HG02852 (cell line): ENCODE results near the gene DOLK.

Experiments used
- ATAC-seq: cut with Tn5 transposase; IDR thresholded peaks from one replicate; pipeline ENCODE4 v1.9.1; 2021; ENCODE audit warnings: mild to moderate bottlenecking, moderate library complexity; ENCODE audit not compliant: unreplicated experiment

Gene DOLK

DNA sequence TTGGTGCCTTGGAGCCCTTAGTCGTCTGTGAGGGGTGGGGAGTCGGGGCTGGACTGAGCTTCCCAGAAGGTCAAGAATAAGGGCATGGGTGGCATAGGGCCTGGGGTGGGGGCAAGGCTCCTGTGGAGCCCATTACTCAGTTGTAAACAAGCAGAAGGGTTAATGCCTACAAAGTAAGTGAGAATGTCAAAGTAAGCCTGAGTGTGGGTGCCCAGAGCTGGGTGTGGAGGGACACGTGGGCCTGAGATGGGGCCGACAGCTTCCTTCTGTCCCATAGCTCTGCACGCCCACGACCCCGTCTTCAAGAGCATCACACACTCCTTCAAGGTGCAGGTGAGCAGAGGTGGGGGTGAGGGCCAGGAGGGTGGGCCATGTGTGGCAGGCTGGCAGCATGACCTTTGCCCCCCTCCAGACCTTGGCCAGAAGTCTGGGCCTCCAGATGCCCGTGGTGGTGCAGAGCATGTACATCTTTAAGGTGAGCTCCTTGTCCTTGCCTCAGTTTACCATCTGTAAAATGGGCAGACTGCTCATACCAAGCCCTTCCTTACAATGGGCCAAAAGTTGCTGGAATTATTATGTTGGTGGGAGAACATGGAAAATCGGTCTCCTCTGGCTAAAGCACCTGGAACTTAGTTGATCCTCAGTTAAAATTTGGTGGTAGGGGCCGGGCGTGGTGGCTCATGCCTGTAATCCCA, 11.1 kb downstream of the DOLK start:
- no peak for ATAC-seq

DNA sequence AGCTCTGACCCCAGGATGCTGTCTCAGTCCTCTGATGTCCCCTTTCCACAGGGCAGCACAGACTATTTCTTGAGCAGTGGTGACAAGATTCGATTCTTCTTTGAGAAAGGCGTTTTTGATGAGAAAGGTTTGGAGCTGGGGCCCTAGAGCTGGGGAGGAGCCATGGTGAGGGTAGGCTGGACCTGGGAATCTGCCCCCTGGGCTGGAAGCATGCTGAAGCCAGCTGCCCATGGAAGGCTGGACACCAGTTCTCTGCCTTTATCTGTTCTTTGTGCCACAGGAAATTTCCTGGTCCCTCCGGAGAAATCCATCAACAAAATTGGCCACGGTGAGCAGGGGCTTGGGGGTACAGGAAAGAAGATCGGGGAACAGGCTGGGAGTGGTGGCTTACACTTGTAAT, 13.7 kb downstream of the DOLK start:
- no peak for ATAC-seq

DNA sequence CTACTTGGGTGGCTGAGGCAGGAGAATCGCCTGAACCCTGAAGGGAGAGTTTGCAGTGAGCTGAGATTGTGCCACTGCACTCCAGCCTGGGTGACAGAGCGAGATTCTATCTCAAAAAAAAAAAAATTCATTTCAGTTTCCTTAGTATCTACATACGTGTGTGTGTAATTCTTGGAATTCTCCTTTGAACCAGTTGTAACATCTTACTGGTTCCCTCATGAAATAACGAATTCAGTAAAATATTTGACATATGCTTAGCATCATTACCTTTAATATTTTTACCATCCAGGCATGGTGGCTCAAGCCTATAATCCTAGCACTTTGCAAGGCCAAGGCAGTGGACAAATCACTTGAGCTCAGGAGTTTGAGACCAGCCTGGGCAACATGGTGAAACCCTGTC, 17.8 kb downstream of the DOLK start:
- no peak for ATAC-seq

DNA sequence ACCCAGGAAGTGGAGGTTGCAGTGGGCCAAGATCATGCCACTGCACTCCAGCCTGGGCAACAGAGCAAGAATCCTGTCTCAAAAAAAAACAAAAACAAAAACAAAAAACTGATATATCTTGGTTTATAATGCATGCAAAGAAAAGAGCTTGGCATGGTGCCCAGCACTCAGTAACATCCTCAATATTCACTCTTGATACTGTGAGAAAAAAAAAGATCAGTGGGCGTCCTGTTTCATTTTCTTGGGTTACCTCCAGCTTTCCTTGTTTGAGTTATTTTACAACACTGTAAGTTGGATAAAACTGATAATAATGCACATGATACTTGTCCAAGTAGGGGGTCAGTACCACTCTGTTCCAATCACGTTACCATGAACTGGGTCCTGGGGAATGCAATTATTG, 18.8 kb downstream of the DOLK start:
- ATAC-seq, result no peak

DNA sequence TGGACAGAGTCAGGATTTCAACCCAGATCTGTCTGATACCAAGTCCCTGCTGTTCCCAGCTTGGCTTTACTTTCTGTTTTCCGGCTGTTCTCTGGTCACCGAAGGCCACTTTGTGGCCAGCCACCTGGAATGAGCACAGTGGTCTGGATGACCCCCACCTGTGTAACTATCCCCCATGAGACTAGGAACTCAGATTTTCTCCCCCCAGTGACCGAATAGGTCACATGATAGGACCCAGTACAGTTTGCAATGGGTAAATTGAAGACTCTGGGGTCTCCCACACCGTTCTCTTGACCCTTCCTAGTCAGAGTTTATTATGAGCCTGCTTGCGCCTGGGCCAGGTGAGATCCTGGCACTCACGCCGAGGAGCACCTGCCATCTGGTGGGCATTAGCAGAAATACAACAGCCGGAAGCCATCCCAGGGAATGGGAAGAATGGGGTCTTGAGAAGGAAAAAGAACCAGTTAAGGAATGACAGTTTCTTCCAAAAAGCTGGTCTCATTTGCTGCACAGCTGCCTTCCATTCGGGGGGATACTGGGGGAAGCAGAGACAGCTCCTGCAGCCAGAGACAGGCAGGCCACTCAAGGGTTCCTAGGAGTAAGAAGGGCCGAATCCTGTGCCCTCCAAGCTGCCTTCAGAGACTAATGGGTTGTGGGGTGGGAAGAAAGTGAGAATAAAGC, 19.5 kb downstream of the DOLK start:
- ATAC-seq, result no peak

DNA sequence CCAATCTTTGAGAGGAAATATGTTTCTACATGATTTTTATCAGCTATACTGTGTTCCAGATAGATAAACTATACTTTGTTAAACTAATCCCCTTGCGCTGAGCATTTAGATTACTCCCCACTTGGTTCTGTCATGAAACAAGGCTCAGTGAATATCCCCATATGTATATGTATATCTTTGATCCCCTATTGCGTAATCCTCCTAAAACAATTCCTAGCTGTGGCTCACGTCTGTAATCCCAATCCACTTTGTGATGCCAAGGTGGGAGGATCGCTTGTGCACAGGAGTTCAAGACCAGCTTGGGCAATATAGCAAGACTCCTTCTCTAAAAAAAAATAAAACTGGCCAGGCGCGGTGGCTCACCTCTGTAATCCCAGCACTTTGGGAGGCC, 23.9 kb downstream of the DOLK start:
- no peak for ATAC-seq

DNA sequence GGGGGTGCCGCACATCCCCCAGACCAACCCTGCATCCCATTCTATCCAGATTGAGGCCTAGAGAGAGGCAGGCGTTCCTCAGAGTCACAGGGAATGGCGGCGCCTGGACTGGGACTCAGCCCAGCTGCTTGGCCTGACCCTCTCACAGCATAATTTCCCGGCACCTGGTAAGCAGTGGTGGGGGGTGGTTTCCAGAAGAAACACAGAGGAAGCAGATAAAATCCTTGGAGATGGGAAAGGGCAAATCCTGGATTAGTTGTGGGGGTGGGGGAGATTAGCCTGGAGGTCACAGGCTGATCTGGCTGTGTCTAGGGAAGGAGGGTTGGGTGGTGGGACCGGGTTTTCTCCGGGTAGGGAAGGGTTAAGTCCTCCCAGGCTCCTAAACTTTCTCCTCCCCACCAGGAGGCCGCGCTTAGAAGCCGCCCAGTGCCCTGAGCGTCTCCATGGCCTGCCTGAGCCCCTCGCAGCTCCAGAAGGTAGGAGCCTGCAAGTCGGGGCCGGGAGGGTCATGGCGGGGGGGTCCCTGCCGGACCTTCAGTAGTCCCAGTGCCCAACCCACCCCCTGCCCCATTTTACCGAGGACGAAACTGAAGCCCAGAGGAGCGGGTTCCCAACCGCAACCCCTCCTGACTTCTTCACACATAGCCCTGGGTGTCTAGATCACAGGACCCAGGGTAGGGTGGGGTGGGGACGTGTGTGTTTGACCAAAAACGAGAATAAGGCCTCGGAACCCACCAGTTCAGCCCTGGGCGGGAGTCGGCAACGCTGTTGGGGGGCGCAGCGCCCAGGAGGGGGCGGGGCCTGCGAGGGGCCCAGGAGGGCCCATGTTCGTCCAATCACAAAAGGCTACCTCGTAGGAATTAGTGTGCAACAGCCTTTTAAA, 25.3 kb downstream of the DOLK start:
- no peak for ATAC-seq

DNA sequence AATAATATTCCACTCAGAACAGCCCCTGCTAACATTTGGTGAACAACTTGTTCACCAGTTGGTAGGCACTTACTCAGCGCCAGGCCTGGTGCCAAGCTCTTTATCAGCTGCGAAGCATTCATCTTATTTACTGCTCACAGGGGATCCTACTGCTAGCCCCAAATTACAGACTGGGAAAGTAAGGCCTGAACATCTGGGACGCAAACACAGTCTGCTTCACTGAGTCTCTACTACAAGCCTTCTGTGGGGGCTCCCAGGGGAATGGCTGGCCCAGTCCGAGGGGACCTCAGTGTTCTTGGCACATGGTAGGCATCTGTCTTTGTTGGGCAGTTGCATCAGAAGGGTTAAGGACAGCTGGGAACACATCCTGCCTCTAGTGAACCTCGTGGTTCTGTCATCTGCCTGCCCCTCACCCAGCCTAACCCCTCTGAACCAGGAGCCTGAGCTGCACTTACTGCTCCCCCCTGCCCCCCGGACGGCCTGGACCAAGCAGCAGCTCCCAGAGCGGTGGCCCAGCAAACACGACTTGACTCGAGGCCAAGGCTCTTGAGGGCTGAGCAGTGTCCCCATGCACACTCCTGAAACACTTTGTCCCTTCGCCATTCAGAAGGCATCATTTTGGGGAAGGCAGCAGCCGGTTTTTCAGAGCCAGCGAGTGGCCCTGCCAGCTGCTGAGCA, 26.9 kb downstream of the DOLK start, which contains the start of gene PHYHD1:
PHYHD1 (plus strand) TSS at position 602 of the 678 bp plus-strand sequence. CDS start 1,342 bp downstream, outside the sequence.
- no peak for ATAC-seq

DNA sequence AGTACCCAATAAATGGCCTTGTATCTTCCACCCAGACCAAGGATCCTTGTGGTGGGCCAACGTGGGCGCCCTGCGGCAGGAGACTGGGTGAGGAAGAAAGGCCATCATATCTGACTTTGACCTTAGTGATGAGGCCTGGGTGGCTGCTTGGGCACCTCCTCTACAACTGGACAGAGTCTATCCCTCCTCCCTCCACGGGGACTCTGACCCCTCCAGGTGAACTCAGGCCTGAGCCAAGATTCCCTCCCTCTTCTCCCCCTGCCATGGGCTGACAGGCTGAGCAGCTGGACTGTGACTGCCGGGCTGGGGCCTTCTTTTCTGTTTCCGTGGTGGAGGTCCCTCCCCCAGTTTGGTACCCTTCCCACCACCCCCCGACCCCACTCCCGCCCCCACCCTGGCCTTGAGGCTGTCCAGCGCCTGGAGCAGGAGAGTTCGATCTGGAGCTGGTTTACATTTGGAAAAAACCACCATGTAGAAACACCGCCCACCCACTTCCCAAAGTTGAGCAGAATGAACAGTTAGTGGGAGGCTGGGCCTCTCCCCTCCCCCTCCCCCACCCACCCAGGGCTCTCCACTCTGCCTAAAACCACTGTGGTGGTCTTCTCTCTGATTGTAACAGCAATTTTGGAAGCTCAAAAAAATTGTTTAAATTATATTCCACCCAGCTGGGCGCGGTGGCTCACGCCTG, 27.9 kb downstream of the DOLK start:
- no peak for ATAC-seq

DNA sequence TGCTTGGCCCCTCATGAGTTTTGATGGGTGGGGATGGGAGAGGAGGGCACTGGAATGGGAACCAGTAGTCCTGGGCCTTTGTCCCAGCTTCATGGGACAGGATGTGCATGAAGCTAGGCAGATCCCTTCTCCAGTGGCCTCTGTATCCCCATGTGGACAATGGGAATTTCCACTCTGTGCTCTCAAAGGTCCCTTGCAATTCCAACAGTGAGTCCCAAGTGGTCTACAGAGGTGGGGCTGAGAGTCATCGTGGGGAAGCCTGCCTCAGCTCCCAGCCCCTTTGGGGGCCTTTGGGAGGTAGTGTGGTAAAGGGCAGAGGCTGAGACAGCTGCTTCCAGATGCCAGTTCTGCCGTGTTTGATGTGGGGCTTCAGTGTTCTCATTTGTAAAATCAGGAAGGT, 28.5 kb downstream of the DOLK start:
- ATAC-seq, result no peak

DNA sequence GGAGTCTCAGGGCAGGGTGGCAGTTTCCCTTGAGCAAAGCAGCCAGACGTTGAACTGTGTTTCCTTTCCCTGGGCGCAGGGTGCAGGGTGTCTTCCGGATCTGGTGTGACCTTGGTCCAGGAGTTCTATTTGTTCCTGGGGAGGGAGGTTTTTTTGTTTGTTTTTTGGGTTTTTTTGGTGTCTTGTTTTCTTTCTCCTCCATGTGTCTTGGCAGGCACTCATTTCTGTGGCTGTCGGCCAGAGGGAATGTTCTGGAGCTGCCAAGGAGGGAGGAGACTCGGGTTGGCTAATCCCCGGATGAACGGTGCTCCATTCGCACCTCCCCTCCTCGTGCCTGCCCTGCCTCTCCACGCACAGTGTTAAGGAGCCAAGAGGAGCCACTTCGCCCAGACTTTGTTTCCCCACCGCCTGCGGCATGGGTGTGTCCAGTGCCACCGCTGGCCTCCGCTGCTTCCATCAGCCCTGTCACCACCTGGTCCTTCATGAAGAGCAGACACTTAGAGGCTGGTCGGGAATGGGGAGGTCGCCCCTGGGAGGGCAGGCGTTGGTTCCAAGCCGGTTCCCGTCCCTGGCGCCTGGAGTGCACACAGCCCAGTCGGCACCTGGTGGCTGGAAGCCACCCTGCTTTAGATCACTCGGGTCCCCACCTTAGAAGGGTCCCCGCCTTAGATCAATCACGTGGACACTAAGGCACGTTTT, 30.1 kb downstream of the DOLK start:
- no peak for ATAC-seq

DNA sequence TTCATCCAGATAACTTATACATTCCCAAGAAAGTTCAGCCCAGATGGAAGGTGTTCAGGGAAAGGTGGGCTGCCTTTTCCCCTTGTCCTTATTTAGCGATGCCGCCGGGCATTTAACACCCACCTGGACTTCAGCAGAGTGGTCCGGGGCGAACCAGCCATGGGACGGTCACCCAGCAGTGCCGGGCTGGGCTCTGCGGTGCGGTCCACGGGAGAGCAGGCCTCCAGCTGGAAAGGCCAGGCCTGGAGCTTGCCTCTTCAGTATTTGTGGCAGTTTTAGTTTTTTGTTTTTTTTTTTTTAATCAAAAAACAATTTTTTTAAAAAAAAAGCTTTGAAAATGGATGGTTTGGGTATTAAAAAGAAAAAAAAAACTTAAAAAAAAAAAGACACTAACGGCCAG, 30.7 kb downstream of the DOLK start:
- ATAC-seq, result no peak

DNA sequence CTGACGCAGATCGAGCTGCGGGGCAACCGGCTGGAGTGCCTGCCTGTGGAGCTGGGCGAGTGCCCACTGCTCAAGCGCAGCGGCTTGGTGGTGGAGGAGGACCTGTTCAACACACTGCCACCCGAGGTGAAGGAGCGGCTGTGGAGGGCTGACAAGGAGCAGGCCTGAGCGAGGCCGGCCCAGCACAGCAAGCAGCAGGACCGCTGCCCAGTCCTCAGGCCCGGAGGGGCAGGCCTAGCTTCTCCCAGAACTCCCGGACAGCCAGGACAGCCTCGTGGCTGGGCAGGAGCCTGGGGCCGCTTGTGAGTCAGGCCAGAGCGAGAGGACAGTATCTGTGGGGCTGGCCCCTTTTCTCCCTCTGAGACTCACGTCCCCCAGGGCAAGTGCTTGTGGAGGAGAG, 31.2 kb downstream of the DOLK start:
- no peak for ATAC-seq

DNA sequence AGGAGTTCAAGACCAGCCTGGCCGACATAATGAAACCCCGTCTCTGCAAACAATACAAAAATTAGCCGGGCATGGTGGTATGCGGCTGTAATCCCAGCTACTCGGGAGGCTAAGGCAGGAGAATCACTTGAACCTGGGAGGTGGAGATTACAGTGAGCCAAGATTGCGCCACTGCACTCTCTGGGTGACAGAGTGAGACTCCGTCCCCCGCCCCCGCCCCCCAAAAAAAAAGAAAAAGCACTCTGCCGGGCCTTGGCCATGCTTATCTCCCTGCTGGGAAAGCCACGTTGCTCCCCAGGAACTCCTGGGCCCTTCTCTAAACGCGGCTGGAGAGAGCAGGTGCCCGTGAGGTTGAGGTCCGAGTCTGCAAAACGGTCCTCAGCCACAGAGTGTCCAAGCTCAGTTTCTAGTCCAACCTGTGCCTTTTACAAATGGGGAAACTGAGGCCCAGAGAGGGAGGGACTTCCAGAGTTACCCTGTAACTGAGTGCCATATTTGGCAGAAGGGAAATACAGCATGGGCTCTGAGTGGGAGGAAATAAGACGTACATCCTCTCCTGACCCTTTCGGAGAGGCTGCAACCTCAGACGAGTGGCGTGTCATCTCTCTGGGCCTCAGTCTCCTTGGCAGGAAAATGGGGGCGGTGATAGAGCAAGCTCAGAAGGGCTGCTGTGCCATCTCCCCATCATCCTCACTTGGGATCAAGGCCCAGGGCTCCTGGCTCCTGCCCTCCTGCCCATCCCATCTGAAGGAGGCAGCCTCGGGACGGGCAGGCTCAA, 33.2 kb downstream of the DOLK start:
- ATAC-seq, result no peak

DNA sequence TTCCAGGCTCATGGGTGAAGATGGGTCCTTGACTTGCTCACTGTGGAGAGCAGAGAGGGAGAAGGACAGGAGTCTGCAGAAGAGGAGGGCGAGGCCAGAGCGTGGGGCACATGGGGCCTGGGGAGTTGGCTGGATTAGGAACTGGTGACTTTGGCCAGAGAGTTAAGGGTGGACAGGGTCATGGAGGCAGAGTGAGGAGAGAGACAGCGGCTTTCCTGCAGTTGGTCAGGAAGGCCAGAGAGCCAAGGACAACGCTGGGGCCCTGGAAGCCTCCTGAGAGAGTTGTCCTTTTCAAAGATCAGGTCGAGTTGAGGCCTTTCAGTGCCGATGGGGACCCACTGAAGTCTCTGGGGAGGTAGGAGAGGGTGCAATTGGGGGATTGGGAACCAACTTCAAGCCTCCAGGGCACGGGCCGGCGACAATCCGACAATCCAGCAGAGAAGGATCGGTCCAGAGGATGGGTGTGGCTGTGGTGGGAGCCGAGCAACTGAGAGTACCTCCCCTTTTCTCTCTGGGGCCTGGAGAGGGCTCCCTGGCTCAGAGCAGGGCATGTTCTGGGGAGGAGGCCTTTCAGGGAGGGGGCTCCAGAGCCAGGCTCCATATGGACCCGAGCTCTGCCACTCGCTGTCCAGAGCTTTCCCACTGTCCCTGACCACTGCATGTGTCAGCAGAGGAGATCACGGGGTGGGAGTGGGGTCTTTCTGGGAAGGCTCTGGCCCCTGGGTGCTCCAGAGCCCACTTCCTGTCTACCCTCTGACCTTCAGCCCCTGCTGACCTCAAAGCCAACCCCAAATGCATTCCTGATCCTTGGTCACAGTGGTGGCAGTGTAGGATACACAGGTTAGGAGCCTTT, 34.1 kb downstream of the DOLK start:
- ATAC-seq, result no peak

DNA sequence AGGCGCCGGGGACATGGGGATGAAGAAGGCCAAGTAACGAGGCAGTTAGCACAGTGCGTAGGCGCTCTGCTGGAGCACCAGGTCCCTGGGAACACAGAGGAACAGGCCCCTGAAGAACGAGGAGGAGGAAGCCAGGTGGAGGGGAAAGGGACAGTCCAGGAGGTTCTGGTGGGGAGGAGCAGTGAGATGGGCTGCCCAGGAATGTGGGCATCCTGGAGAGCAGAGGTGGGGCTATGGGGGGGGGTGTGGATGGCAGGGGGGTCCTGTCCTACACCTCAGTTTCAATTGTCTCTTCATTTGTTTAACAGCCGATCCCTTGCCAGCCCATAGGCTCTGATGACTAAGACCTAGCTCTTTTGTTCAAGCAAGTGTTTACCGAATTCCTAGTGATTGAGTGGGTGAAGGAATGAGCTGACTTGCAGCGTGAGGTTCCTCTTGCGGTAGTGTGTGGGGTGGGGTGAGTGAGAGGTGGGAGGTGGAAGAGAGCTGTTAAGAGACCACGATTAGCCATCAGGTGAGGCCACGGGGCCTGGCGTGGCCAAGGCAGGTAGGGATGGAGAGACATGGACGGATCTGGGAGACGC, 35.0 kb downstream of the DOLK start:
- ATAC-seq, result no peak

DNA sequence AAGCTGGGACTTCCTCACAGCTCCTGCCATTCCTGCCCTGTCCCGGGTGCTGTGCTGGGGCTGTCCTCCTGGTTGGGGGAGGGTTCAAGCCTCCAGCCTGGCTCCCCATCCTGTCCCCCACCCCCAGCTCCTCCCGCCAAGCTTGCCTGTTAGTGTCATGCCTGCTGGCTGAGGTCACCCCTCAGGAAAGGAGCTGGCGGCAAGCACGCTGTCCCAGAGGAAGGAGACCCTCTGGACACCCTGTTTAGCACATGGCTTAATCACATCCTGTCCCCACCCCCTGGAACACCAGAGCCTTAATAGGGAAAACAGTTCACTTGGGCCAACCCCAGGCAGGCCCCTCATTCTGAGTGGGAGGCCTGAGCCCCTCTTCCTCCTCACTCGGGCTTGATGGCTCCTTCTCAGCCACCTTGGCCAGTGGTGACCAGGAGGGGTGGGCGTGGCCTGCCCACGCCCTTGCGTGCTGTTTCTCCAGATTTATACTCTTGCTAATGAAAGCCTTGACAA, 35.8 kb downstream of the DOLK start:
- ATAC-seq, result no peak

DNA sequence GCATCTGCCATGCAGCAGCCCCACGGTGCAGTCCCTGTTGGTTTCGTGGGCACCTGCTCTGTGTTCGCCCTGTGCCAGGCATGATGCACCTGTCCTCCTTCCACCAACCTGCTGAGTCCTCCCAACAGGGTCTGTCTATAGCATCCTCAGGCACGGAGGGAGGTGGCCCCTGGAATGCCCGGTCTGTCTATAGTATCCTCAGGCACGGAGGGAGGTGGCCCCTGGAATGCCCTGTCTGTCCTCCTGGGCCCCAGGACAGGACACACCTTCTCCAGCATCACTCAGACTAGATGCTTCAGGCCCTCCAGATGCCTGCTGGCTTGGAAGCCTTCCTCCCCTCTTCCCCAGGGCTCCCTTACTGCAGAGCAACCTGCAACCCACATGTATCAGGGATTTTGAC, 36.5 kb downstream of the DOLK start:
- ATAC-seq, result no peak
